ENCODE results near the gene KIF16B. TPM values are rescaled to one million over a fixed set of nuclear protein-coding genes. Genes with fewer than 3 reads are reported as not detected.

KIF16B gene
- total RNA-seq, 1 donor from 2014 or later = 19.0 TPM

DNA sequence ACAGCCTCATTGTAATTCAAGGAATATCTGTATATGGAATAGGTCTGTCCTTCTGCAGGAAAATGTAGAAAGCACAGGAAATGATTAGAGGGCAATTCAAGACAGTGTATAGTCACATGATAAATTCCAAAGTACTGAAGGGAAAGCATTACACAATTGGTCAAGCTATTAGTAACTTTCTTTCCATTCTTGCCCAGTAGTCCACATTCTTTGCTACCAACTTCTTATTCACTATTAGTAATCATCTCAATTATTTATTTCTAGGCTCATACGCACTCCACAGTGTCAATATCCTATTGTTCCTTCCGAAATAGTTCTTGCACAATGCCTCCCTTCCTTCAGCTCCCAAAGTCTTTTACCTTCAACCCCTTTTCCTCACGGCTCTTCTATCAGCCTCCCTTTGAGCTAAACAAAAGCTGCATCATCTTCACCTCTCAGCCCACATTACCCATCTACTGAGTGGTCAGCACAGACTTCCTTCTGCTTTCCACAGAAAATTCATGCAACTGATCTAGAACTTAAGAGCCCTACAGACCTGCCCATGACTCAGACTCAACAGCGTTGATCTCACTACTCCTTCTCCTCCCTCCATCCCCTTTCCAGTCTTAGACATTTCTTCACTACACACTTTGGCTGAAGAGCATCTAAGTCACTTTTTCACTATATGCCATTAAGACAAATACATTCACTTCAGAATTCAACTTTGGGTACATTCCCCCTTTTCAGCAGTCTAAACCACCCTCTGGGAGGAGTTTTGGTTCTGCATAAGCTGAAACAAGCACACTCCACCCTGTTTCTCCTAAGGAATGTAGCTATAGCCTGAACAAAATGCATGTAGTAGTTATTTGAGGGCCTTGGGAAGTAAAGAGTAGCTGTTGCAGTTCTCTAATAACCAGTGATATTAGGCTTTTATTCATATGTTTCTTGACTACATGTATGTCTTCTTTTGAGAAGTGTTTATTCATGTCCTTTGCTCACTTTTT is 157.9 kb downstream of the KIF16B start:
- Histone ChIP-seq H3K27me3 (ENCODE audit: control insufficient read depth, insufficient read depth, low read length) (no peaks in the 10 kb centered on the region), H3K4me3 (ENCODE audit: low read depth, low read length) (no peak overlapping the region), H3K36me3 (ENCODE audit: control insufficient read depth, insufficient read depth, low read length) (peaks cover 1% of the 10 kb centered on the region)
- DNase-seq (ENCODE audit: low read depth) (peak; percentile 88), FAIRE-seq (no peak)
- TF ChIP-seq CTCF (IDR thresholded peaks at IDR 0.05; ENCODE audit: insufficient read depth, low read length, severe bottlenecking) = no peak

DNA sequence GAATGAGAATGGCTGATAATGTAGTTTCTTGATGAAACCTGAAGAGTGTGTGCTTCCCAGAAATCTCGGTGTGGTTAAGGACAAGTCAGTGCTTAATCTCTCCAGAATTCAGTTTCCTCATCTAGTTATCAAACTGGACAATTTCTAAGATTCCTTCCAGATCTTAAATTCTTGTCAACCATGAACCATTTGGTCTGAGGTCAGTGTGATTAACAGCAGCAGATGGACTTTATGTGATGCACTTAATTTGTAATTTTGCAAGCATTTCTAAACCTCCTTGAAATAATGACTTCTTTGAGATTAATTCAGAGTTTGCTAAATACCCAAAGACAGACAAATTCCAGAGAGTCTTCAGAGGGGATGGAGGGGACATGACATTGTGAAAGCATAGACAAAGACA is 160.3 kb downstream of the KIF16B start:
- no peak for DNase-seq (ENCODE audit: low read depth)
- Histone ChIP-seq H3K4me3 (ENCODE audit: low read depth, low read length) (no peak overlapping the region), H3K36me3 (ENCODE audit: control insufficient read depth, insufficient read depth, low read length) (peaks cover 4% of the 10 kb centered on the region), H3K27me3 (ENCODE audit: control insufficient read depth, insufficient read depth, low read length) (no peaks in the 10 kb centered on the region)
- TF ChIP-seq CTCF (IDR thresholded peaks at IDR 0.05; ENCODE audit: insufficient read depth, low read length, severe bottlenecking) = no peak
- FAIRE-seq = no peak

DNA sequence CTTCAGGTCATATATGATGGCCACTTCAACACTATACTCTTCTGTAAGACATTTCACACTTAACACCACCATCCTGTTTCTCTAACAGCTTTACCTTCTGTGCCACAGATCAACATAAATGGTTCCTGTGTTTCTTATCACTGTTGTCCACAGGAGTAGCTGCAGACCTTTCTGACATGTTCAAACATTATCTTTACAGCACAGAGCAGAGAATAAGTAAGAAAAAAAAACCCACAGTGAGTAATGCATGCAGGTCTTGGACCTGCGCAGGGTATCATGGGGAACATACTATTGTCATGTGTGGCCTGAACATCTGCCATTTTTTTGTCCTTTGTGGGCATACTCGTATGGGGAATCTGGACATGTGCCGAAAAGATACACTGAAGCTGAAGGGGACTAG is 161.9 kb downstream of the KIF16B start:
- H3K27me3 ChIP-seq (ENCODE audit: control insufficient read depth, insufficient read depth, low read length) = no peaks in the 10 kb centered on the region
- TF ChIP-seq CTCF (IDR thresholded peaks at IDR 0.05; ENCODE audit: insufficient read depth, low read length, severe bottlenecking) = no peak
- no peak overlapping the region for H3K4me3 ChIP-seq (ENCODE audit: low read depth, low read length)
- DNase-seq (ENCODE audit: low read depth) = no peak
- no peak for FAIRE-seq
- peaks cover 3% of the 10 kb centered on the region for H3K36me3 ChIP-seq (ENCODE audit: control insufficient read depth, insufficient read depth, low read length)

- no peak overlapping the region for H3K4me3 ChIP-seq (ENCODE audit: low read depth, low read length)
- no peak for TF ChIP-seq CTCF (IDR thresholded peaks at IDR 0.05; ENCODE audit: insufficient read depth, low read length, severe bottlenecking)
- FAIRE-seq (no peak), DNase-seq (ENCODE audit: low read depth) (no peak)
- peaks cover 6% of the 10 kb centered on the region for H3K36me3 ChIP-seq (ENCODE audit: control insufficient read depth, insufficient read depth, low read length)
- no peaks in the 10 kb centered on the region for H3K27me3 ChIP-seq (ENCODE audit: control insufficient read depth, insufficient read depth, low read length)
Measured at GRCh38 chr20:16410626-16411025, 162.6 kb downstream of the KIF16B start.

GRCh38 chr20:16408981-16409380 is 164.3 kb downstream of the KIF16B start:
- Histone ChIP-seq H3K27me3 (ENCODE audit: control insufficient read depth, insufficient read depth, low read length) (no peaks in the 10 kb centered on the region), H3K4me3 (ENCODE audit: low read depth, low read length) (no peak overlapping the region), H3K36me3 (ENCODE audit: control insufficient read depth, insufficient read depth, low read length) (peaks cover 10% of the 10 kb centered on the region)
- DNase-seq (ENCODE audit: low read depth) (no peak), FAIRE-seq (no peak)
- no peak for TF ChIP-seq CTCF (IDR thresholded peaks at IDR 0.05; ENCODE audit: insufficient read depth, low read length, severe bottlenecking)

Measured in bronchial epithelial cell (primary cell).